Epidermal melanocyte (primary cell): ENCODE results near the gene PACRG.

Experiments used
- DNase-seq: peaks from one replicate; pipeline ENCODE4 v3.0.0; 2011; ENCODE audit warnings: low spot score; ENCODE audit not compliant: insufficient read length

The PACRG gene

GRCh38 chr6:163083141-163083540 lies 355.4 kb downstream of the PACRG start:
- DNase-seq = no peak

GRCh38 chr6:163085426-163085825 lies 357.7 kb downstream of the PACRG start:
- no peak for DNase-seq

- DNase-seq = no peak
These were observed 358.3 kb downstream of the PACRG start for GRCh38 chr6:163085861-163086623.

- no peak for DNase-seq
These were observed 358.8 kb downstream of the PACRG start for GRCh38 chr6:163086624-163086920.

- no peak for DNase-seq
These were observed 360.2 kb downstream of the PACRG start for GRCh38 chr6:163087981-163088380.

GRCh38 chr6:163092876-163093275 lies 365.1 kb downstream of the PACRG start:
- DNase-seq = no peak

- DNase-seq = no peak
These were observed 367.1 kb downstream of the PACRG start for GRCh38 chr6:163094881-163095280.

- DNase-seq = no peak
These were observed 367.6 kb downstream of the PACRG start for GRCh38 chr6:163095401-163095800.

GRCh38 chr6:163098827-163099479 lies 371.2 kb downstream of the PACRG start:
- DNase-seq = no peak

GRCh38 chr6:163099621-163100171 lies 371.9 kb downstream of the PACRG start:
- DNase-seq = no peak

GRCh38 chr6:163100259-163100658 lies 372.5 kb downstream of the PACRG start:
- no peak for DNase-seq

GRCh38 chr6:163113358-163113962 lies 385.7 kb downstream of the PACRG start:
- no peak for DNase-seq

GRCh38 chr6:163118941-163119340 lies 391.2 kb downstream of the PACRG start:
- DNase-seq = no peak

- no peak for DNase-seq
These were observed 392.4 kb downstream of the PACRG start for GRCh38 chr6:163120223-163120622.

- no peak for DNase-seq
These were observed 393.5 kb downstream of the PACRG start for GRCh38 chr6:163121270-163121669.

- DNase-seq = no peak
These were observed 394.6 kb downstream of the PACRG start for GRCh38 chr6:163122365-163122764.

- no peak for DNase-seq
These were observed 395.3 kb downstream of the PACRG start for GRCh38 chr6:163123098-163123497.

- no peak for DNase-seq
These were observed 399.0 kb downstream of the PACRG start for GRCh38 chr6:163126741-163127140.

GRCh38 chr6:163127587-163127986 lies 399.8 kb downstream of the PACRG start:
- DNase-seq = no peak

- no peak for DNase-seq
These were observed 400.6 kb downstream of the PACRG start for GRCh38 chr6:163128324-163128723.

- DNase-seq = no peak
These were observed 404.4 kb downstream of the PACRG start for GRCh38 chr6:163132050-163132750.

- no peak for DNase-seq
These were observed 405.2 kb downstream of the PACRG start for GRCh38 chr6:163133017-163133416.
